ENCODE results near the gene ARMH1.
A peak's percentile ranks its signal among the peaks of the same experiment; 100 is the strongest.

Gene ARMH1

DNA sequence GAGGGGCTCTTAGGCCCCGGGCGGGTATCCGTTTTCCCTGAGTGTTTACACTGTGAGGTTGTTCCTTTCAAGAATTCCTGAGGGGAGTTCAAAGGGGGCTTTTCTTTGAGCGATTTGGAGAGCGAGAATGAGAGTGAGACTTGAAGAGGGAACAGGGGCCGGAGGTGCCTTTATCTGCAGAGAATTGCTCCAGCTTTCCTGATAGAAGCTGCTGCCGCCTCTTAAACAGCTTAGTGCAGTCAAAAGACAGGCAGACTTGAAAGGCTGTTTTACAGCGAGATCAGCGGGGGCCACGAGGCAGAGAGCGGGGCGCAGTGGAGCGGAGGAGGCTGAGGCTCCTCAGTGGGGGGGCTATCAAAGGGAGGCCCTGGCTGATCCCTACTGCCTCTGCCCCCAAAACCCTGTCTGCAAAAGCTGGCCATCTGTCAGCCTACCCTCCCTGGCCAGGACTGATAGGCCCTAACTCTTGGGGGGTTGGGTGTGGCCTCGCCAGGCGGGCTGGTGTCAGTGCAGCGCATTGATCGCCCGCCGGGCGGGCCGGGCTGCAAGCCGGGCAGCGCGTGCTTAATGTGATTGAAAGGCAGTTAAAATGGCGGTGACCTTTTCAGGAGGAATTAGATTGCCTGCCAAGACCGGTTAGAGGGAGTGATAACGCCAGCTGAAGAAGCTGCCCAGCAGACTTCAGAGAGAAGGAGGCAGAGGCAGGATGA is 36.7 kb upstream of the ARMH1 start:
- DNase-seq = peak; percentile 95 to 99
- peak; percentile 62 for TF ChIP-seq POLR2A (IDR thresholded peaks at IDR 0.05; ENCODE audit: low read length)
- TF ChIP-seq GATA1 (IDR thresholded peaks at IDR 0.05; ENCODE audit: low read depth, low read length) = peak; percentile 85

DNA sequence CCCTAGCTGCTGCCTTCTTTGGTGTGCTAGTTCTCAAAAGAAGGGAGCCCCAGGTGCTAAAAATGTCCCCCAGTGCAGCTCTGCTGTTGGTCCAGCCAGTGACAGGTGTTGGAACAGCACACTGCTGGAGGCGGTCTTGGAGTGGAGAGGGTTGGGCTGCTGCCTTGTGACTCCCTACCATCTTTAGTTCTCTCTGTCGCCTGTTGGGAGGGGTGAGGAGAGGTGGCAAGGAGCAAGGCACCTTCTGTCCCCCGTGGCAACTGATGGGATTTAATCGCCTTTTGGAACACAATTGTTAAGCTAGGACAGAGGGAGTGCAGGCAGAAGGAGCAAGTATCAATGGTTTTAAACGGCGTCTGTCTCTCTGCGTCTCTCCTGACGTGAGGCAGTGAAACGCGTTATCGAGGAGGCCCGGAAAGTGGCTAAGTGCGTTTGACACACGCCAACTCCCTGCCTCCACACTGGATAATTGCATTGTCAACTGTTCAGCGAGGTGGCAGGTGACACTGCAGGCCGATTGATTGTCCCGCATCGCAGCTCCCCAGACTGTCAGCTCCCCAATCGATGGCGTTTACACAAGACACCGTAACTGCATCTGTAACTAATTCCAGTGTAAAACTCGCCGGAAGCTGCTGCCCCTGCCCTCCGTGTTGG is 34.2 kb upstream of the ARMH1 start:
- TF ChIP-seq GATA1 (IDR thresholded peaks at IDR 0.05; ENCODE audit: low read depth, low read length) (no peak), POLR2A (IDR thresholded peaks at IDR 0.05; ENCODE audit: low read length) (no peak)
- no peak for DNase-seq

DNA sequence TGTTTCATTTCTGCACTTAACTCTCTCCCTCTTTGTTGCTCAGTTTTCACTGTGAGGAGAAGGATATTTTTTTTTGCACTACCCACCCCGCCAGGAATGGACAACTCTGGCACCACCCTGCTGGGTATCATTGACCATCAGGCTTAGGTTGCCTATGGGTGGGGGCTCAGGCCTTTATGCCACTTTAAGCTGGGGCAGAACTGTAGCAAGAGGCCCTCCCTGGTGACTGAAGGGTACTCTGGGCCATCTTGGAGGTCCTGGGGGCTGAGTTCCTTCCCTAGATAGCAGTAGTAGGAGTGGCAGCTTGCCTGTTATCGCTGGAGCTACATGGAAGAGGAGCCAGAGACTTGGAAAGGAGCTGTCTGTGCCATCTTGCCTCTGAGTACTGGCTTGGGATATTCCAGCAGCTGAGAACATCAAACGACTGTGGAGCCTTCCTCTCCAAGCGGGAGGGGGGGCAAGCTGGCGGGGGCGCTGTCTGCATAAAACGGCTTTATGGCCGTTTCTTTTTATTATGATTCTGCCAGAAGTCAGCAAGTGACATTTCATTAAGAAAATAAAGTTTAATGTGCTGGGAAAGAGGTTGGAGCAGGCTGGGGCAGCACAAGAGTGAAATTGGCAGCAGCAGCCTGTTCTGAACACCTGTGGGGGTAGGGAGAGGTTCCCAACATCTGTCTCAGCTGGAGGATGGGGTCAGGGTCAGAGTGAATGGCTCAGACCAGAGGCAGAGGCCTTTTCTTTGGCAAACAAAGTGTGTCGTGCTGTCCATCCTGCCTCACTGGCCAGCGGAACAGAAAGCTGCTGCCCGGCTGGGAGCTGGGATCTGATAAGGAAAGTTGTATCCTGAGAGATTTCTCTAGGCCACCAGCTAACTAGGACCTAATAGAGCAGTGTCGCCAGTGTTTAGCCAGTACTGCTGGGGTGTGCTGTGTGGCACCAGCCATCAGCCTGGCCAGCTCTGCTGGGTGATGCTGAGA is 33.1 kb upstream of the ARMH1 start:
- no peak for DNase-seq
- TF ChIP-seq POLR2A (IDR thresholded peaks at IDR 0.05; ENCODE audit: low read length) (no peak), GATA1 (IDR thresholded peaks at IDR 0.05; ENCODE audit: low read depth, low read length) (no peak)

DNA sequence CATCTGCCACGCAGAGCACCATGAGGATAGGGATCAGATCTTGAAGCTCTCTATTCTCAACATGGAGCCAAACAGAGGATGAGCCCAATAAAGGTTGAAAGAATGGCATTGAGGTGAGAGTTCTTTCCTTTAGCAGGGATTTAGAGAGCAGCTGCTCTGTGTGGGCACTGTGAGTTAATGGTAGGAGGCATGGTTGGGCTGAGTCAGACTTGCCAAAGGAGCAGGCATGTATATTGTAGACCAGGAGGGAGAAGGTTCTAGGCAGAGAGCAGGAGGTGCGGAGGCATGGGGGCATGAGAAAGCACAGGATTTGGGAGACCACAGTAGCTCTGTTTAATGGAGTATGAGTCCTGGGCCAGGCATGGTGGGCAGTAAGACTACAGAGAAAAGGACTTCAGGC is 32.3 kb upstream of the ARMH1 start:
- no peak for TF ChIP-seq GATA1 (IDR thresholded peaks at IDR 0.05; ENCODE audit: low read depth, low read length)
- TF ChIP-seq POLR2A (IDR thresholded peaks at IDR 0.05; ENCODE audit: low read length) = peak; percentile 15
- no peak for DNase-seq

DNA sequence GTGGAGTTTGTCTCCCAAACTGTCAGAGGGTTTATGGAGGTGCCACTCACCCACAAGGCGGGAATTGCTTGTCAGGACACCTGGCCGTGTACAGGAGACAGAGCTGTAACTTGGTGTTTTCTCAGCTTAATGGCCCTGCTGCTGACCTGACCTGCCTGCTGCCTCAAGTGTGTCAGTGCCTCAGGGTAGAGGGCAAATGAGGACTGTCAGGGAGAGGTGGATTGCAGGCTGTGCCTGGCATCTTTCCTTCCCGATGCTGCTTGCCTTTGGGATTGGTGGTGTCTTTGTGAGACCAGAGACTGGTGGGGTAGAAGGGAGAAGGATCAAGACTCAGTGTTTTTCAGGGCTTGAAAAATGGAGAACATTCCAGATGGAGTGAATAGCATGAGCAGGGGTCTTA is 31.6 kb upstream of the ARMH1 start:
- DNase-seq = no peak
- no peak for TF ChIP-seq GATA1 (IDR thresholded peaks at IDR 0.05; ENCODE audit: low read depth, low read length)
- no peak for TF ChIP-seq POLR2A (IDR thresholded peaks at IDR 0.05; ENCODE audit: low read length)

DNA sequence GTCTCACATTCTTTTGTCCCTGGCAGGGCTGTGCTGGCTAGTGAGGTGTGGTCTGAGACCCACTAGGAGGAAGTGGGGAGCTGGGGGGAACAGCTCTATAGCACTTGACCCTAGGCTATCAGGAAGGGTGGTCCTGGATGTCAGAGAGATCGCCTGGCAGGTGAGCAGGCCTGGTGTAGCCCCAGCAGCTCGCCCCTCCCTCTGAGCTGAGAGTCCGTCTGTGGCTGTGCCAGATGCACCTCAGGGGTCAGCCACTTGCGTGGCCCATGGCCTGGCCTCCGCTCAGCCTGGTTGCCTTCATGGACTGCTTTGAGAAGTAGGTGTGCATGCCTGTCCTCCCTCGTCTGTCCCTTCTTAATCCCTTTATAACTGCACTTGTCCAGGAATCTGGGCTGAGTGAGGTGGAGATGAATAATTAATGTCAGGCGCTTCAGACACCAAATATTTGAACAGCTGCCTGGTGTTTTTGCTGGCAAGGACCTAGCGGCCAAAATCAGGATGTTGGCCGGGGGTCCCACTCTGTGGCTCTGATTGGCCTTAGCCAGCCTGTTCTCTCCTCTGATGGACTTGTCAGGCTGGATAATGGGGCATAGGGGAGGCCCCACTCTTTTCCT is 30.7 kb upstream of the ARMH1 start:
- DNase-seq = no peak
- TF ChIP-seq GATA1 (IDR thresholded peaks at IDR 0.05; ENCODE audit: low read depth, low read length) = no peak
- no peak for TF ChIP-seq POLR2A (IDR thresholded peaks at IDR 0.05; ENCODE audit: low read length)

DNA sequence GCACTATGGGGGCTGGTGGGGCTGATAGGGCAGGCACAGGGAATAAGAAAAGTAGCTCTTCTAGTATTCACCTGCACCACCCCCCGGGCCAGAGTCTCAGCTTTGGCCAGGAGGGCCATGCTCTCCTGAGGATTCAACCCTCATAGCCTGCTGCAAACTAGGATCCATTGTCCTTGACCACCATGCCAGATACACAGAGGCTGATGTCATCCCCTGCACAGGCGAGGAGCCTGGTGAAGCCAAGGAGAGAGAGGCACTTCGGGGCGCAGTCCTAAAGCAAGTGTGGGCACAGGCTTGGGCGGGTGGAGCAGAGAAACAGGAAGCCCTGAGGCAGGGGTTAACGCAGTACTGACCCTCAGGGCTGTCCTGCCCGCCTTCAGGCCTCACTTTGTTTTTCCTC is 29.7 kb upstream of the ARMH1 start:
- TF ChIP-seq POLR2A (IDR thresholded peaks at IDR 0.05; ENCODE audit: low read length) (no peak), GATA1 (IDR thresholded peaks at IDR 0.05; ENCODE audit: low read depth, low read length) (no peak)
- DNase-seq = no peak

DNA sequence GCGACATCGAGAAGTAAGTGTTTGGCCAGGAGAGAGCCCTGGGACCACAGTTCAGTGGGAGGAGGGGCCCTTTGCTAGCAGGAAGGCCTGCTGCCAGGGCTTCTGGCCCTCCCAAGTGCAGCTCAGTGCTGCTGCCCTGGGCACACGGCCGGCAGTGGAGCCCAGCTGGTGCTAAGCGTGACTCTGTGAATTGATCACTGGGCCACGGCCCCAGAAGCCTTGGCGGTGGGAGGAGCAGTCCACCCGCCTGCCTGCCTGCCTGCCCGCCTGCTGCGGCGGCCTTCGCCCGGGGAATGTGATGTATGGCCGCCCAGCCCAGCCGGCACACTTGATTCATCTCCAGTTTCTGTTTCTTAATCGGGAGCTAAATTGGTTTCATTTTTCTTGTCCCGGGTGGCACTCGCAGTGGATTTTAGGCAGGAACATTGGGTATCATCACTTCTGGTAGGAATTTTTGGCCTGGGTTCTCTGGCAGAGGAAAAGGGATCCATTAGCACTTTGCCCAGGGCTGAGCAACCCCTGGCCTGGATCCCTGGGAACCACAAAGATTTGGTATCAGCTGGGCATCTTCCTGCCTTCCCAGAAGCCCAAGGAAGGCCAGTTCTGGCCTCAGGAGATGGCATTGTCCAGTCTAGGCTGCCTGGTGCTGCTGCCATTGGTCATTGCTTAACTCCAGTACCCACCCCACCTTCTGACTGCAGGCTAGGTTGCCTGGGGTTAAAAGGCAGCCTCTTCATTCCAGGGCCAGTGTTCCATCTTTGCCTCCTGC is 28.9 kb upstream of the ARMH1 start:
- TF ChIP-seq POLR2A (IDR thresholded peaks at IDR 0.05; ENCODE audit: low read length) = no peak
- TF ChIP-seq GATA1 (IDR thresholded peaks at IDR 0.05; ENCODE audit: low read depth, low read length) = no peak
- no peak for DNase-seq

DNA sequence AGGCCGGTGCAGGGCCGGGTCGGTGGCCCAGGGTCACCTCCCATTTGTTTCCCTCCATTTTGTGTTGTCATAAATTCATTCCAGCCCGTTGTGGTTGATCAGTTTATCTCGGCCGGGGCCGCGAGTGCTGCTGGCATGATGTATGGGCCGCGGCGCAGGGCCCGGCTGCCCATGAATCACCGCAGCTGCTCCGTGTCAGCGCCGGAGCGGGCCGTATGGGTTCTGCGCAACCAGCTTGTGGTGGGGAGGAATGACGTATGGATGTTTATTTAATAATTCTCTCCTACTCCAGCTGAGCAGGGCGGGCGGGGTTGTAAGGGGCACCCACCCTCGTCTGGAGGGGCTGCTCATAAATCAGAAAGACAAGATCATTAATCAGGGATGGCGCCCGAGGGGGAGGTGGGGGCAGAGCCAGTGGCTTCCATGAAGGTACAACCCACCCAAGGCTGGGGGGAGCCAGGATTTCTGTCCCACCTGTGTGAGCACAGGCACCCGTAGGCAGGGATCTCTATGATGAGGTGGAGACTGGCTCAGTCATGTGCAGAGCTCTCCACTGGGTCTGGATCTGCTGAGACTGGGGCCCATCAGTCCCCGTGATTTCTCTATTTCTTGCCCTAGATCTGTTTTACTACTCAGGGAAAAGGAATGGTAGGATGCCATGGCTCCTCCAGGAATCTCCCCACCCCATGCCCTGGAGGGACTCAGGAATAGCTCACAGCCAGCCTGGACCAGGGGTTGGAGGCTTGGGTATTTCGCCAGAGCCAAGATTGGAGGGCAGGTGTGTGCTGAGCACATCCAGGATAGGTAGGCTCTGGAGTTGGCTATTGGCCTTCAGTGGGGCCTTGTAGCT is 28.0 kb upstream of the ARMH1 start:
- no peak for DNase-seq
- no peak for TF ChIP-seq POLR2A (IDR thresholded peaks at IDR 0.05; ENCODE audit: low read length)
- no peak for TF ChIP-seq GATA1 (IDR thresholded peaks at IDR 0.05; ENCODE audit: low read depth, low read length)

DNA sequence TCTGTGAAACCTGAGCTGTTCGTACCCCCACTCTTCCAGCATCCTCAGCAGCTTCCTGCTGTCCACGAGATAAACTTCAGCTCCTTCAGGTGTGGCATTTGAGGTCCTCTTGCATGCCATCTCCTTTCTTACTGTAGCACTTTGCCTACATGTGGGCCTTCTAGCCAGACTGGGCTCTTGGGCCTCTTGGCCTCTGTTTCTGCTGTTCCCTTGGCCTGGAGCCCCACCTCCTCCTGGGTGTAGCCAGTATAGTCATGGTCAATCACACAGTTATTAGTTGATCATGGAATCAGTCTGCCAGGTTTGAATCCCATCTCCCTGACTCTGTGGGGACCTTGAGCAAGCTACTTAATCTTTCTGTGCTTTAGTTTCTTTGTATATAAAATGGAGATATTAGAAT is 26.6 kb upstream of the ARMH1 start:
- TF ChIP-seq GATA1 (IDR thresholded peaks at IDR 0.05; ENCODE audit: low read depth, low read length) (no peak), POLR2A (IDR thresholded peaks at IDR 0.05; ENCODE audit: low read length) (no peak)
- no peak for DNase-seq

DNA sequence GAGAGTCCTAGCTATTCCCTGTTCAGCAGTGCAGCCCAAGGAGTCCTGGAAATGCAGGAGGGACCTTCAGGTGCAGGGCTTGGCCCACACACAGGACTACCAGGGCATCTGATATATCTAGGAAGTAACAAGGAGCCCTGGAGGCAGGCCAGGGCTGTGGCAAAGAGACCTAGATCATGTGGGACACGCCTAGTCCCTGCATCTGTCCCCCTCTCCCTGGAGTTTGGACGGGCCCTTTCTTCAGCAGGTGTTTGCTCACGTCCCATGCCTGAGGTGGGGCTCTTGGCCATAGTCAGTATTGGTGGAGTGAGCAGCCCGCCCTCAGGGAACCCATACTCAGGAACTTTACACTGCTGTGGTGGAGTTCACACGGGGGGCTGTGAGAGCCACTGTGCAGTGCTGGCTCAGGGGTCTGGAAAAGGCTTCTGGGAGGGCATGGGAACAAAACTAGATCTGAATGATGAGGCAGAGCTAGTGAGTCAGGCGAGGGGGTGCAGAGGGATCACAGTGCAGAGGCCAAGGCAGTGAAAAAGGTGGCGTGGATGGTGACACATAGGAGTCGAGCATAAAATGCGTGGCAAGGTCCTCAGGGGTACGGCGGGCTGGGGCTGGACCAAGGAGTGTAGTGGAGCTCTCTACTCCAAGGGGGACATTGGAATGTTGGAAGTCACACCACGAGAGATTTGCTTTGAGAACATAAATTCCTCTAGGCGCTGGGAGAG is 25.8 kb upstream of the ARMH1 start:
- TF ChIP-seq GATA1 (IDR thresholded peaks at IDR 0.05; ENCODE audit: low read depth, low read length) (no peak), POLR2A (IDR thresholded peaks at IDR 0.05; ENCODE audit: low read length) (no peak)

DNA sequence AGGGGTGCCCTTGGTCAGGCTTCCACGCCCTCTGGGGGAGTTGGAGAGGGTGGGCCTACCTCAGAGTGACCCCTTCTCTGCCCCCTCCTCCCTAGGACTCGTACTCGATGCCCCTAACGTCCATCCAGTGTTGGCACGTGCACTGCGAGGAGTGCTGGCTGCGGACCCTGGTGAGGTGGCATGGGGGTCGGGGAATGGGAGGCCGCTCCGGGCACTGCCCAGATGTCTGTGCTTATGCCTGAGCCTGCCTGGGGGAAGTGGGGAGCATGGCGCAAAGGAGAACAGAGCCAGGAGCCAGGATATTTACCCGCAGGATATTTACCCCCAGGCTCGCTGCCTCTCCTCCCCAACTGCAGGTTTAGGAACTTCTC is 24.7 kb upstream of the ARMH1 start:
- TF ChIP-seq GATA1 (IDR thresholded peaks at IDR 0.05; ENCODE audit: low read depth, low read length) = no peak
- TF ChIP-seq POLR2A (IDR thresholded peaks at IDR 0.05; ENCODE audit: low read length) = no peak
- no peak for DNase-seq

More for the DNA sequence above, 25.8 kb upstream of the ARMH1 start:
- DNase-seq = no peak

Measured in erythroblast (primary cell).